Caco-2 (cell line): ENCODE measurements around the gene AMZ1. TPM values are rescaled to one million over a fixed set of nuclear protein-coding genes. Genes with fewer than 3 reads are reported as not detected.

Experiments
- BruUV-seq: library from RNA; stranded (reverse); fragments of 400-500 nt; replicated peaks from 2 replicates; lab custom pipeline; 2021; lab: Mats Ljungman, UMichigan
- CTCF ChIA-PET: fragments of 300-600 bp; sonication (Branson Sonifier 250); formaldehyde crosslinking; loops from one replicate; lab custom pipeline; 2022; ENCODE audit warnings: antibody characterized with exemption; lab: Charles Lee
- POLR2A ChIA-PET: fragments of 300-600 bp; sonication (Branson Sonifier 250); formaldehyde crosslinking; loops from one replicate; lab custom pipeline; 2022; ENCODE audit warnings: antibody characterized with exemption; lab: Charles Lee
- DNase-seq, 2 experiments: peaks; one replicate each; pipeline versions ENCODE4 v3.0.0 to v3.0.0-alpha.2; 2020 to 2022
- H3K27me3 ChIP-seq: replicated peaks from 2 replicates; pipeline ENCODE4 v1.6.0; 2011; ENCODE audit warnings: low read length; ENCODE audit not compliant: control insufficient read depth, insufficient read depth
- H3K36me3 ChIP-seq: 2 replicates; pipeline ENCODE4 v1.5.1; 2011; ENCODE audit warnings: low read length; ENCODE audit not compliant: control insufficient read depth, insufficient read depth
- H3K4me1 ChIP-seq: fragments of 250-450 bp; sonication (Bioruptor Pico); 2 replicates; pipeline ENCODE4 v1.5.1; 2020; ENCODE audit warnings: mild to moderate bottlenecking
- H3K4me3 ChIP-seq: 2 replicates; pipeline ENCODE4 v1.5.1; 2011; ENCODE audit warnings: low read depth, mild to moderate bottlenecking, control low read depth, low read length
- H3K9me3 ChIP-seq: fragments of 250-450 bp; sonication (Bioruptor Pico); 2 replicates; pipeline ENCODE4 v1.5.1; 2020; ENCODE audit warnings: mild to moderate bottlenecking, moderate library complexity
- H3K27ac Mint-ChIP-seq: one replicate; pipeline ENCODE4 v1.8.0; 2022; ENCODE audit warnings: mixed read lengths; ENCODE audit not compliant: unreplicated experiment
- H3K27me3 Mint-ChIP-seq: one replicate; pipeline ENCODE4 v1.8.0; 2022; ENCODE audit warnings: mixed read lengths; ENCODE audit not compliant: insufficient read depth, unreplicated experiment
- H3K36me3 Mint-ChIP-seq: one replicate; pipeline ENCODE4 v1.8.0; 2022; ENCODE audit warnings: mild to moderate bottlenecking, mixed read lengths; ENCODE audit not compliant: insufficient read depth, unreplicated experiment
- H3K4me1 Mint-ChIP-seq: one replicate; pipeline ENCODE4 v1.8.0; 2022; ENCODE audit warnings: low read depth, mixed read lengths; ENCODE audit not compliant: unreplicated experiment
- H3K4me3 Mint-ChIP-seq: one replicate; pipeline ENCODE4 v1.8.0; 2022; ENCODE audit warnings: mild to moderate bottlenecking, moderate library complexity, mixed read lengths; ENCODE audit not compliant: unreplicated experiment
- H3K9me3 Mint-ChIP-seq: one replicate; pipeline ENCODE4 v1.8.0; 2022; ENCODE audit warnings: mixed read lengths; ENCODE audit not compliant: unreplicated experiment
- CTCF ChIP-seq, 2 experiments: fragments of 200-600 bp in 1 of 2; IDR thresholded peaks; 1 replicate in 1 of 2; 2 replicates in 1 of 2; pipeline versions ENCODE4 v1.5.1 to v1.8.0; 2011 to 2022; ENCODE audit warnings: antibody characterized with exemption in 1 of 2, control low read depth in 1 of 2, inconsistent platforms in 1 of 2, low read depth in 1 of 2, low read length in 1 of 2, mild to moderate bottlenecking in 1 of 2, moderate library complexity in 1 of 2; ENCODE audit not compliant: insufficient read depth in 1 of 2, severe bottlenecking in 1 of 2, unreplicated experiment in 1 of 2
- intact Hi-C: fragments of 100-400 bp; cut with micrococcal nuclease; formaldehyde crosslinking; loops from one replicate; pipeline ENCODE4 v1.10.0; 2022; ENCODE audit not compliant: unreplicated experiment
- total RNA-seq: library from RNA; stranded (reverse); gene quantifications from 2 replicates; pipeline ENCODE4 v1.2.3, GENCODE V29; 2022

Gene AMZ1
- total RNA-seq, 1 experiment from 2014 or later, result 0.11 TPM

- intact Hi-C loops, result loop anchor here (2.0 to 5.0 kb wide), 2 partner anchors 45 to 73 kb away; no protein-coding TSS in a partner anchor
- DNase-seq, result no peak
- H3K4me1 ChIP-seq, result peaks cover 20% of the 10 kb centered on the region
- peak overlapping the region; percentile 19 for H3K27ac Mint-ChIP-seq
- no peaks in the 10 kb centered on the region for H3K36me3 ChIP-seq
- no peaks in the 10 kb centered on the region for H3K27me3 ChIP-seq
- no peak overlapping the region for H3K4me3 Mint-ChIP-seq
- no TSS peak for BruUV-seq
- no peaks in the 10 kb centered on the region for H3K27me3 Mint-ChIP-seq
- no peak overlapping the region for H3K4me3 ChIP-seq
- peaks cover 31% of the 10 kb centered on the region for H3K4me1 Mint-ChIP-seq
- TF ChIP-seq CTCF (IDR thresholded peaks at IDR 0.05; ENCODE audit: insufficient read depth in 1 of 2, low read depth in 1 of 2, low read length in 1 of 2, severe bottlenecking in 1 of 2, unreplicated experiment in 1 of 2), result no peak
- no peaks in the 10 kb centered on the region for H3K9me3 ChIP-seq
- CTCF ChIA-PET, result interaction anchor here (1.5 kb wide), 2 partner anchors 45 to 147 kb away, joined by 3 to 7 read pairs; no protein-coding TSS in a partner anchor
- peaks cover 55% of the 10 kb centered on the region for H3K36me3 Mint-ChIP-seq
- POLR2A ChIA-PET, result no interaction called here
- H3K9me3 Mint-ChIP-seq, result no peaks in the 10 kb centered on the region
Observed at GRCh38 chr7:2759736-2760097, 71.7 kb downstream of the AMZ1 start.

GRCh38 chr7:2760098-2760889 is 72.3 kb downstream of the AMZ1 start:
- Histone ChIP-seq H3K9me3 (no peaks in the 10 kb centered on the region), H3K4me3 (no peak overlapping the region), H3K36me3 (no peaks in the 10 kb centered on the region), H3K27me3 (no peaks in the 10 kb centered on the region), H3K4me1 (peaks cover 20% of the 10 kb centered on the region)
- intact Hi-C loops, result loop anchor here (5.0 kb wide), 1 partner anchor 72 kb away; no protein-coding TSS in a partner anchor
- peak; percentile 54 to 66 for TF ChIP-seq CTCF (IDR thresholded peaks at IDR 0.05; ENCODE audit: insufficient read depth in 1 of 2, low read depth in 1 of 2, low read length in 1 of 2, severe bottlenecking in 1 of 2, unreplicated experiment in 1 of 2)
- no peaks in the 10 kb centered on the region for H3K9me3 Mint-ChIP-seq
- BruUV-seq, result no TSS peak
- no peaks in the 10 kb centered on the region for H3K27me3 Mint-ChIP-seq
- H3K36me3 Mint-ChIP-seq, result peaks cover 55% of the 10 kb centered on the region
- peak overlapping the region; percentile 19 for H3K27ac Mint-ChIP-seq
- no peak overlapping the region for H3K4me3 Mint-ChIP-seq
- peaks cover 31% of the 10 kb centered on the region for H3K4me1 Mint-ChIP-seq
- CTCF ChIA-PET, result interaction anchor here (0.6 to 1.5 kb wide), 11 partner anchors 10 to 148 kb away, joined by 3 to 8 read pairs (median 3); no protein-coding TSS in a partner anchor
- peak in 1 of 2 experiments; percentile 60 for DNase-seq
- POLR2A ChIA-PET, result no interaction called here

GRCh38 chr7:2761131-2761624 is 73.2 kb downstream of the AMZ1 start:
- no peaks in the 10 kb centered on the region for H3K9me3 Mint-ChIP-seq
- no peak overlapping the region for H3K4me3 Mint-ChIP-seq
- BruUV-seq, result no TSS peak
- H3K27me3 ChIP-seq, result no peaks in the 10 kb centered on the region
- H3K9me3 ChIP-seq, result no peaks in the 10 kb centered on the region
- peaks cover 48% of the 10 kb centered on the region for H3K36me3 Mint-ChIP-seq
- peaks cover 20% of the 10 kb centered on the region for H3K4me1 ChIP-seq
- ChIA-PET CTCF (interaction anchor here (0.7 to 1.5 kb wide), 9 partner anchors 9 to 149 kb away, joined by 3 to 8 read pairs (median 3); no protein-coding TSS in a partner anchor), POLR2A (no interaction called here)
- H3K4me3 ChIP-seq, result no peak overlapping the region
- H3K36me3 ChIP-seq, result no peaks in the 10 kb centered on the region
- intact Hi-C loops, result loop anchor here (5.0 kb wide), 1 partner anchor 71 kb away; no protein-coding TSS in a partner anchor
- no peaks in the 10 kb centered on the region for H3K27me3 Mint-ChIP-seq
- peaks cover 31% of the 10 kb centered on the region for H3K4me1 Mint-ChIP-seq
- peak overlapping the region; percentile 19 for H3K27ac Mint-ChIP-seq
- DNase-seq, result no peak
- no peak for TF ChIP-seq CTCF (IDR thresholded peaks at IDR 0.05; ENCODE audit: insufficient read depth in 1 of 2, low read depth in 1 of 2, low read length in 1 of 2, severe bottlenecking in 1 of 2, unreplicated experiment in 1 of 2)
